ENCODE measurements around the gene TMEM222.

The TMEM222 gene

DNA sequence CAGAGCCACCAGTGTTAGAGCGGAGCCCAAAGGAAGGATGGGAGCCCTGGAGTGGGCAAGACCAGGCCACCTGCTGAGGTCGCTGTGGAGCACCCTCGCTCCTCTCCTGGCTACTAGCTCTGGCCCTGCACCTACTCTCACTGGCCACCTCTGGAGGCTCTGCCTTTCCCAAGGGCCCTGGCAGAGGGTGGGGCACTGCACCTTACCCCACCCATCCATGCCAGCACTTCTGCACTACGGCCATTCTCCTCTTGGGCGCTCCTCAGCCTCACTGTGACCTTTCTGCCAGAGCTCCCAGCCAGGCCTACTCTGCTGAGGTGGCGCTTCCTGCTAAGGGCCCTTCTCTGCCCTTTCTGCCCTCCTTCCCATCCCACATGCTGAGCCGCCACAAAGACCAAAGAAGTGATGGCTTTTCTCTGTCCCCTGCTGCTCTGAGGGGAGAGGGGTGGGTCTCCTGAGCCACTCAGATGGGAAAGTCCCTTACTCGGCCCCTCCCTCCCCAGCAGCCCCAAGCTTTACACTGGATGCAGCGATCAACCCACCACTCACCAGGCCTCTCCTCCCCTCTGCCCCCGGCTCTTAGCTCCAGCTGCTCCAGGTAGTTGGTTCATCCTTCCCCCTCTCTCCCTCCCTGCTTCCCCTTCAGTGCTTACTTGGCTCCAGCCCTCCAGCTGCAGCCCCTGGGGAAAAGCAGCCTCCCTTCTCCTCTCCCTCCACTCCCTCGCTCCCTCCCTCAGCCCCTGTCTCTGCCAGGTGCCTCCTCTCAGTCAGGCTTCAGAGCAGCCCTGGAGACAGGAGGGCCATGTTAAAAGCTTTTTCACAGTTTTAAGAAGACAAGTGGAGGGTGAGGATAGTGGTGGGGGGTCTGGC lies 14.8 kb upstream of the TMEM222 start:
- no peak for DNase-seq (ENCODE audit: low spot score)

DNA sequence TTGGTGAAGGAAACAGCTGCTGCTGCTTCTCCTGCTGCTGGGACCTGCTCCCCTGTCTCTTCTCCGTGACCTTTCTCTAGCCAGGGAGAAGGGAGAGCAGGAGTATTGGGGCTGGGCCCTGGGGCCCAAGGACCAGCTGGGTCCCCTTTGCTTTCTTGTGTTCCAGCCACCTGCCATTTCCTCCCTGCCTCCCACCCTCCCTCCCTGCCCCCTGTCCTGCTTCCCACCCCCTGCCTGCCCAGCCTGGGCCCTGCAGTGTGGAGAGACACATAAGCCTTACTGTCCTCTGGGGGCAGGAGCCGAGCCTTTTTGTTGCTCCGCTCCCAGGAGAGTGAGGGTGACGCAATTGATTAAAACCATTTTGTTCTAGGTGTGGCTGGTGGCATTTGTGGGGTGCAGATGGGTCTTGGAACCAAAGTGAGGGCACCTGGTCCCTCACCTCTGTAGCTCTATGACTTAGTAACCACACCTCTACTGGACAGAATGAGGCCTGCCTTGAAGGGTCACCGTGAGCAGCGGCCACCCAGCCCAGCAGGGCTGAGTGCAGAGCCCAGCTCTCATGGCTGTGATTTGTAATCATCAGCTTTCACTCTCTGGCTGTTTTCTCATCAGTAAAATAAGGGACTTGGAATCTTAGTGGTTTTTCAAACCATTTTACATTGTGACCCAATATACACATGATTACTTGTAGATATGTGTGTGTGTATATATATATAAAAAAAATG lies 13.9 kb upstream of the TMEM222 start:
- DNase-seq (ENCODE audit: low spot score): no peak

DNA sequence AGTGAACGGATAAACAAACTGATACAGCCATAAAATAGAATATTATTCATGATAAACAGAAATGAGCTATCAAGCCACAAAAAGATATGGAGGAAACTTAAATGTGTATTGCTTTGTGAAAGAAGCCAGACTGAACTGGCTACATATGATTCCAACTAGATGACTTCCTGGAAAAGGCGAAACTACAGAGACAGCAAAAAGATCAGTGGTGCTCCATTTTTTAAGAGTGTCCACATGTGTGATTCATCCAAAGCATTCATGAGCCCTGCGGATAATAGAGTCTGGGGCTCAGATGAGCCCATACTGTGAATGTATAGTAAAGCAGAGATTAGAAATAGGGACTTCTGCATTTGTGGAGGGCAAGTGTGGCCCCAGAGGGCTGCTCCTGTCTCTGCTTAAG lies 7.8 kb upstream of the TMEM222 start:
- no peak for DNase-seq (ENCODE audit: low spot score)

DNA sequence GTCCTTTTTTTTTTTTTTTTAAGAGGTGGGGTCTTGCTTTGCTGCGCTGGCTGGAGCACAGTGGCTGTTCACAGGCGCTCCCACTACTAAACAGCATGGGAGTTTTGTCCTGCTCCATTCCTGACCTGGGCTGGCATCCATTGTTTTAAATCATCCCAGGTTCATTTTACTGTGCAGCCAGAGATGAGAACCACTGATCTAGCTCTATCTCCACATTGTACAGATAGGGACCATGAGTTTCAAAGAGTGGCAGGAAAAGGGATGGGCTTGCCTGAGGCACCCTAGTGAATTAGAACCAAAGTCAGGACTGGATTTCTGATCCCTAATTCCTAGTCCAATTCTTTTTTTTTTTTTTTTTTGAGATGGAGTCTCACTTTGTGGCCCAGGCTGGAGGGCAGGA lies 7.2 kb upstream of the TMEM222 start:
- DNase-seq (ENCODE audit: low spot score): no peak

DNA sequence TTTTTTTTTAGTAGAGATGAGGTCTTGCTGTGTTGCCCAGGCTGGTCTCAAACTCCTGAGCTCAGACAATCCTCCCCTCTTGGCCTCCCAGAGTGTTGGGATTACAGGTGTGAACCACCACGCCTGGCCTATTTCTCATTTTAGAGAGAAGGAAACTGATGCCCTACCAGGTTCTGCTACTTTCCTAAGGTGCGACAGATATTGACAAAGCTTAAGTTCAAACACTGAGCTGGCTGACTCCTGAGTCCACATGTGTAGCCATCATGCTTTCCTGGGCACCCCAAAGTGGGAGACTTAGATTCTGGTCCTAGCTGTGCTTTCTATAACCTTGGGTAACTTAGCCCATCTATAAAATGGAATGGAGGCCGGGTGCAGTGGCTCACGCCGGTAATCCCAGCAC lies 5.1 kb upstream of the TMEM222 start:
- no peak for DNase-seq (ENCODE audit: low spot score)

DNA sequence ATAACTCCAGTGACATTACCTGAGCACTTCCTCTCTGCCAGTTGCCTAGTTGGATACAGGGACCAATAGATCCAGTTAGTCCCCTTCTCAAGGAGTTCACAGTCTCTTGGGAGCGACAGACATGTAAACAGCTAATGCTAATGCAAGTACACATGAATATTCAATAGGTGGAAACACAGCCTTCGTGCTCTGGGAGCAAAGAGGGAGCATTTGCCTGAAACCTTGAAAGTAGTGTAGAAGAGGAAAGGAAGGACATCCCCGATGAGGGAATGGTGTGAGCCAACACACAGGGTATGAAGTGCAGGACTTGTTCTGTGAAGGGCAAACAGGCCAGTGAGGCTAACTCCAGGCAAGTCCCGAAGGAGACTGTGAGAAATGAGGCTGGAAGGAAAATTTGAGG lies 3.8 kb upstream of the TMEM222 start:
- DNase-seq (ENCODE audit: low spot score): no peak

DNA sequence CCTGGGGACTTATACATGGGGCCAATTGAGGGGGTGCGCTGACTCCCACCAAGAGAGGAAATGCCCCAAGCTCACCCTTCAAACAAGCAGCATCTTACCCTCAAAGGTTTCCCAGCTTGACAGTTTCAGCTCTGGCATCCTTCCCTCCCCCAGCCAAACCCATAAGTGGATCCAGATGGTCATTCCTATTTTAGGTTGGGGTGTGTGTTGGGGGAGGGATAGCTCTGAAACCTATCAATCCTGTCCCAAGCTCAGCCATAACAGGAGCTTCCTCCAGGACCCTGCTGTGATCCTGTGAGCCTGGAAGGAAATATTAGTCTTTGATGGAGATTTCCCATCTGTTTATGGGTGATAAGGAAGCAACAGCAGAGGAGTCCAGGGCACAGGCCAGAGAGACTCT lies 3.4 kb upstream of the TMEM222 start:
- no peak for DNase-seq (ENCODE audit: low spot score)

DNA sequence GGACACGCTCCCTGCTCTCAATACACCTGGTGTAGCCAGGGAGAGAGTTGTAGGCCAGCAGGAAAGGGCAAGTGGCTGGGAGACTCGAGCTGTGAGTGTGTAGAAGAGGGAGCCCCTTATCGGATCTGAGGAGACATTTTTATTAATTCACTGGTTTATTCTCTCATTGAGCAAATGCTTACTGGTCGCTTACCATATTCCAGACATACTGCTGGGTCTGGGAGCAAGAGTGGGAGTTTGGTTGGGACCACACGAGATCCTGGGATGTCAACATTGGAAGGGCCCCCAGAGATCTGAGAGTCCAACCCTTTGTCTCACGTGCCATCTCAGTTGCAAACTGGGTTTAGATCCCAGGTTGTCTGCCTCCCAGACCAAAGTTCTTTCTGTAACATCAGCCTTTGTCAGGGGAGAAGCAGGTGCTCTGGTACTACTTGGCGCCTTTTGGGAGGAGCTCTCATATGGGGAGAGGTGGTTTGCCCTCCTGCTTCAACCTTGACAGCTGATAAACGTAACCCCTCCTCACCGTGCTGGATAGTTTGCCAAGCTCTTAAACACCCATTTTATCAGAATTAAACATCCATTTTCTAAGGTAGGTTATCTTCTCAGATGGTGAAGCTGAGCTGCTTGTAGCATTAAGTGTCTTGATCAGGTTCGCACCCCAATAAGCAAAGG lies 742 bp downstream of the TMEM222 start:
- DNase-seq (ENCODE audit: low spot score): no peak

DNA sequence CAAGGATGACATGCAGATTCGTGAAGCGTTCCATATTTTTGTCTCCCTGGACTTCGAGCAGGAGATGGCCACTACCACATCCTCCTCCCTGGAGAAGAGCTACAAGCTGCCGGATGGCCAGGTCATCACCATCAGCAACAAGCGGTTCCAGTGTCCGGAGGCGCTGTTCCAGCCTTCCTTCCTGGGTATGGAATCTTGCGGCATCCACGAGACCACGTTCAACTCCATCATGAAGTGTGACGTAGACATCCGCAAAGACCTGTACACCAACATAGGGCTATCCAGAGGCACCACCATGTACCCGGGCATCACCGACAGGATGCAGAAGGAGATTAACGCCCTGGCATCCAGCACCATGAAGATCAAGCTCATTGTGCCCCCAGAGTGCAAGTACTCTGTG lies 3.3 kb downstream of the TMEM222 start:
- no peak for DNase-seq (ENCODE audit: low spot score)

DNA sequence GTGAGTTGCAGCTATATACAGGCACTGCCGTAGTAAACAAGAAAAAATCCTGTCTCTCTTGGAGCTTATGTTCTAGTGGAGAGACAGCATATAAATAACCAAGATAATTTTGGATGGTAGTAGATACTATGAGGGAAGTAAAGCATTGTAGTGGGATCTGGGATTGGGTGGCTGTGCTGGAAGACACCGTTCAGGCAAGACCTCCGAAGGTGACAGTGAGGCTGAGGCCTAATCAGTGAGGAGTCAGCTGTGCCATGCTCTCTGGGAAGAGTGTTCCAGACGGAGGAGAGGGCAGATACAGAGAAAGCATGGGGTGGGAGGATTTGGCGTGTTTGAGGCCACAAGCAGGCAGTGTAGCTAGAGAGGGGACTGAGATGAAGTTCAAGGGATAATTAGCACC lies 6.0 kb downstream of the TMEM222 start:
- DNase-seq (ENCODE audit: low spot score): no peak

DNA sequence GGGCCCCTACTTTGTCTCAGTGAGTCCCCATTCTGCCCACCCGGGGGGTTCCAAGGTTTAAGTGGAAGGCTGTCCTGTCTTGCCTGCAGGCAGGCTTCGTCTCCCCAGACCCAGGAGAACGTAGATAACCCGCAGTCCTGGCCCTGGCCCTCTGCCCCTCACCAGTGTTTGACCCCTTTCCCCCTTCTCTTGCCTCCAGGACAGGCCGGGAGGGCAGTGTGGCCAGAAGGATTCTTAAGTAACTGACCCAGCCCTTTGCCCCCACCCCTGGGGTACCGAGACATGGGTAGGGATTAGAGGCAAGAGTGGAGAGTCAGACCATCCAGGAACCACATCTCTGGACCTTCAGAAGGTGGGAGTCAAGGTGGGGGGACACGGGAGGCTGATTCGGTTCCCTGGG lies 8.8 kb downstream of the TMEM222 start:
- DNase-seq (ENCODE audit: low spot score): no peak

DNA sequence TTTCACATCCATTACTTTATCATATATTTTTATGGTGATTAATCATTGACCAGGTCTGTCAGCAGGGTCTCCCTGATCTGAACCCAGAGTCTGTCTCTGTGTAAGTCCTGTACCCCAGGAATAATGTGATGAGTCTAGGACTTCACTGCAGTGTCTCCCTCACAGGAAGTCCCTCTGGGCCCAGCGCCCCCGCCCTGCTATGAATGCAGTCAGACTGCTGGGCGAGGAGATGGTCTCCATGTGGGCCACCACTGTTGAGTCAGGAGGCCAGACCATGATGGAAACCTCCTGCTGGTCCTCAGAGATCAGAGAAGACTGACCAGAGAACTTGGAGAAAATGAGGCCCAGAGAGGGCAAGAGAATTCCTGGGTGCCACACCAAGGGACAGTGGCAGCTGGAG lies 9.5 kb downstream of the TMEM222 start:
- no peak for DNase-seq (ENCODE audit: low spot score)

DNA sequence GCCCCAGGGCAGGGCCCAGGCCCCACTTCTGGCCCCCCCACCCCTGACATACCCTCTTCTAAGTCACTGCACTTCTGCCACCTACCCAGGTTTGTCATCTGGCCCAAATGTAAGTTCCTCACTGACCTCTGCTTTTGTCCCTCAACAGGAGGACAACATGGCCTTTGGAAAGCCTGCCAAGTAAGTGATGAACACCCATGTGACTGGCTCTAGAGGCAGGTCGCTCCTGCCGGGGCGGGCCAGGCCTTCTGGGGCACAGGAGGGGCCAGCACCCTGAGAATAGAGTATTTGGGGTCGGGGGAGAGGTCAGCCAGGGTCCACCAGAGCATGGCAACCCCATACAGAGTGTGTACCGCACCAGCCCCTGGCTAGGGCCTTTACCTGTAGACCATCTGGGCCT lies 10.0 kb downstream of the TMEM222 start:
- no peak for DNase-seq (ENCODE audit: low spot score)

DNA sequence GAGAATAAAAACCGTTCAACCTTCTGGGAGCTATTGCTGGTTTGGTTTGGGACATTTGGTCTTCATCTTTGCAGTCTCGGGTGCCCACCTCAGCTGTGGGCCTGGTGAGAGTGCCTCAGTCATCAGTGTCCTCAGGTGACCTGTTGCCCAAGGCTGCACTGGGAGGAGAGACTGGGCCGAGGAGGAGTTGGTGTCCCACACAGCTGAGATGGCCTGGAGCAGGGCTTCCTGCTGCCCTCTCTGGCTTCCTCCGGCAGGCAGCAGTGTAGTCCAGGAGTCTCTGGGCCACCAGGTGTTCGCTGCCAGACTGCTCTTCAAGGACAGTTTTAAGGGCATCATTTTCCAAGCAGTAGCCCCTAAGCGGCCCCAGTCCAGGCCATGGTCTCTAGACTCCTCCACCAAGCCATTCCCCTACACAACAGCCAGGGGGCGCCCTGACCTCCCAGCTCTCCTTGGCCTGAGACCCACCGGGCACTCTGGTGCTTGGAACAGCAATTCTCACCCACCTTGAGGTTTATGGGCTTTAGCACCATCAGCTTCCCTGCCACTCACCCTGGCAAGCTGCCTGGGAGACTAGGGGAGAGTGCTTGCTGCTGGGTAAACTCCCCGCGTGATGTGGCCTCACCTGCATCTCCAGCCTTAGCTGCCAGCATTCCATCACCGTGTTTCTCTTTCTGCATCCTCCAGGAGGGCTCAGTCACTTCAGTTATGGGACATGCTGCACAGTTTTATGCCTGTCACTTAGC lies 10.7 kb downstream of the TMEM222 start:
- peak; percentile 45 for DNase-seq (ENCODE audit: low spot score)

DNA sequence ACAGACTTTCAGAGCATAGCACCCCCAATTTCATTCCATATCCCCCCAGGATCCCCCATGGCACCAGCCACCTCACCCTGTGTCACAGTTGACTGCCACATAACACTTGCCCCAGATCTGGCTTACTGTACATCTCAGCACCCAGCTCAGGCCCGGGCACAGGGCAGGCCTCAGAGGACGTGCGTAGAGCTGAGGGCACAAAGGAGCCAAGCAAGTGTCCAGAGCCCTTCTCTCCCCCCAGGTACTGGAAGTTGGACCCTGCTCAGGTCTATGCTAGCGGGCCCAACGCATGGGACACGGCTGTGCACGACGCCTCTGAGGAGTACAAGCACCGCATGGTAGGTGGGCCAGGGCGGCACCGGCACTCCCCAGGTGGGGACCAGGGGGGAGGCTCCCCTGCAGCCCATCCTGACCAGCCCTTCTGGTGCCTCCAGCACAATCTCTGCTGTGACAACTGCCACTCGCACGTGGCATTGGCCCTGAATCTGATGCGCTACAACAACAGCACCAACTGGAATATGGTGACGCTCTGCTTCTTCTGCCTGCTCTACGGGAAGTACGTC lies 11.8 kb downstream of the TMEM222 start:
- DNase-seq (ENCODE audit: low spot score): no peak

DNA sequence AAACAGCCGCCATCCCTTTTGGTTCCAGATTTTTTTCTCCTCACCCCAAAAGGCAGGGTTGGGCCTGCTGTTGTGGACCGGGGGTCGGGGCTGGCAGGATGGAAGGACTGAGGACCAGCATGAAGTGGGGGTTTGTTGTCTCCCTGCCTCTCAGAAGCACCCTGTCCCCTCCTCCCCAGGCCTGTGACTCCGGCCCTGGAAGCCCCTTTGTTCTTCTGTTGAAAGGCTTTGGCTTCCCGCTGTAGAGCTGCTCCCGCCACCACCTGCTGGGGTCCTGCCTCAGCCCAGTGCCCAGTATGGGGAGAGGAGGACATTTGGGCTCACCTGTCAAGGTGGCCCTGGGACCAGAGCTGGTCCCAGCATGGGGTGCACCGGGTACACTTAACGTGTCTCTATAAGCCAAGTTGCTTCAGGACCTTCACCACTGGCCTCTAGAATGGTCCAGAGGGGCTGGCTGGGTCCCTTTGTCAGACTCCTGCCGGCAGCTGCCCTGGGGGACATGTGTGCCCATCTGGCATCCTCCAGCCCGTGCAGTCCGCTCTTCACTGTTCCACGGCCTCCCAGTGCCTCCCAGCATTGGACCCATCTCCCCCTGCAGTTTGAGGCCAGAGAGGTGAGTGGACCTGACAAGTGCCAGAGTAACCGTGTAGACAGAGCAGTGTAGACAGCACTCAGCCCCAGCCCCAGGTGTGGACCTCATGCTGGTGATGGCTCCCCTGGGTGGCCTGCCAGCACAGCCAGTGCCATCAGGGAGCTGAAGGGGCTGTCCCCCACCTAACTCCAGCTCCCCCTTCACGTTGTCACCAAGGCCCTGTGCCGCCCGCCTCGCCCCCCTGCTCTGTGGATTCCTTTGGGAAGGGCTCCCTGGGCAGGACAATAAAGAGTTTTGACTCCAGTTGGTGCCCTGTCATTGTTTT lies 13.8 kb downstream of the TMEM222 start:
- DNase-seq (ENCODE audit: low spot score): no peak

DNA sequence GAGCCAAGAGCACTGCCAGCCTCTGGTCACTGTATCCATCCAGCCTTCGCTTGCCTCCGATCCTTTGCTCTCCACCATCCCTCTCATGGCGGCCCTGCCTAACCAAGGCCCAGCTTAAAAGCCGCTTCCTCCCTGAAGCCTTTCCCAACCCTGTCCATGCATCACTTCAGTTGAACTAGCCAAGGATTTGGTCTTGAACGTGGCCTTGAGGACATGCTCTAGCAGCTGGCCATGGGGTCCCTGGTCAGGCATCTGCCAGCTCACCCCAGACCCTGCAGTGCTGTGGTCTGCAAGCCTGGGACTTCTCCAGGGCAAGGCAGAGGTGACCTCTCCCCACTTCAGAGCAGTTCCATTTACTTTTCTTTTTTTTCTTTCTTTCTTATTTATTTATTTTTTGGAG lies 14.8 kb downstream of the TMEM222 start:
- DNase-seq (ENCODE audit: low spot score): no peak

DNA sequence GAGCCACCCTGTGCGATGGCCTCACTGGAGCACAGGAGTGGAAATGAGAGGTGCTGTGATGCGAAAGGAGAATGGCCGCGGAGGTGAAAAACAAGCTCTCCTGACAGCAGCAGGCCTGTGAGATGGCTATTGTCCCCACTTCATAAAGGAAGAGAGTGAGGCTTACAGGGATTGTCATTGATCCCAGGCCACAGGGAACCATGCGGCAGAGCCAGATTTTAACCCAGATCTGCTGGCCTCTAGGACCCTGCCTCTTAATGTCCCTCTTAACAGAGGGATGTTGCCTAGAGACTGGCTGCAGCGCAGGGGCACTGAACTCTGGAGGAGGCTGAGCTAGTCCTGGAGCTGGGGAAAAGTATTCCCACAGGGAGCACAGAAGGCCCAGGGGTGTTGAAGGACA lies 16.8 kb downstream of the TMEM222 start:
- DNase-seq (ENCODE audit: low spot score): no peak

DNA sequence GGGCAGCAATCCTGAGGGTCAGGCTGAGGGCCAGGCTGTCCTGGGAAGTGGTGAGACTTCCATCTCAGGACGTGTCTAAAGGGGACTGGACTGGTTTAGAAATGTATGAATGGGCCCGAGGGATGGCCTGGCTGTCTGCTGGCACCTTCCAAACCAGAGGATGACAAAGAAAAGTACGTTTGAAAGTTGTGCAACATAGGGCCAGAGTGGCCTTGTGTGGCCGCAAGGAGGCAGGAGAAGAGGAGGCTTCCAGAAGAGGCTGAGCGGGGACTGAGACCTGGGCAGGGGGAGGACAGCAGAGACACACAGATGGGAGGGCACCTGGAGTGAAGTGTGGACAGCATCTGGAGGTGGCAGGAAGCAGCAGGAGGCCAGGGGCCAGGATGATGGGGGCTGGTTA lies 17.2 kb downstream of the TMEM222 start:
- DNase-seq (ENCODE audit: low spot score): no peak

DNA sequence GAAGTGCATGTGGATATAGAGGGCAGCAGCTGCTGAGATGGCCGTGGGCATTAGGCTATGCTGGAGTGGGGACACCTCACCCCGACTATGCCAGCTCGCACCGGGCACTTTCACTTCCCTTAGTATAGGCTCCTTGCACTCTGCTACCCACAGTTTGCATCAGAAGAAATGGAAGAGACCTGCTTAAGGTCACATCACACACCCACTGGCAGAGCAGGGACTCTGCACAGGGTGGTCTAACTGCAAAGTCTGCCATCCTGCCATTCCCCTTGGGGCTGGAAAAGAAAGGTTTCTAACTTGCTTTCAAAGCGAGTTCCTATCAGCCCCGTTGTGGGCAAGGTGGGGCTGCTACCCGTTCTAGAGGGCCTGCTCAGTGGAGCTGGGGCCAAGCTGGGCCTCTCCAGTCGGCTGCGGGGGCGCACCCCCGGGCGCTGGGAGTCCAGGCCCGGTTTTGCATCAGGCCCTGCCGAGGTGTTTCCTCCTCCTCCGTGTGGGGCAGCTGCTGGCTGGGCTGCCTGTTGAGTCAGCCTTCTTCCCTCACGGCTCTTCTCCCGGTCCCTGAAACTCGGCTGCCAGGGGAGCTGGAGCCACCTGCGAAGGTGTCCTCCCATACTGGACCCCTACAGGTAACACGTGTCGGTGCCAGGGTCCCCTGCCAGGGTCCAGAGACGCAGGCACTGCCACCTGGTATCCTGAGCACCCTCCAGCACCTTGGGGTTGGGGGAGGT lies 19.7 kb downstream of the TMEM222 start, which contains the start of gene SYTL1:
SYTL1 (plus strand) TSS at position 498 of the 728 bp plus-strand sequence. CDS start 3,313 bp downstream, outside the sequence.
- DNase-seq (ENCODE audit: low spot score): peak; percentile 69

Data from activated CD4-positive, alpha-beta T cell treated with anti-CD3 and anti-CD28 coated beads, Interleukin-2, Interleukin-4, amounts not matched to agents 100 ng/mL and 50 ng/mL, durations not matched to agents 16 hours and 8 hours (primary cell).